ENCODE results near the gene FAM186B. TPM values are rescaled to one million over a fixed set of nuclear protein-coding genes. Genes with fewer than 3 reads are reported as not detected.

The FAM186B gene
- total and polyA plus RNA-seq, 2 of the 13 experiments (the other 11 are each of a cell fraction or from before 2014, with no cell fraction given): 0.07 to 0.20 TPM

GRCh38 chr12:49585477-49586459, 19.7 kb downstream of the FAM186B start (continued):
- TF ChIP-seq LRRFIP1 (CRISPR knock-in tag; conservative IDR thresholded peaks at IDR 0.05) (no peak), ZNF251 (CRISPR knock-in tag; IDR thresholded peaks at IDR 0.05) (no peak), NR3C1 (CRISPR knock-in tag; IDR thresholded peaks at IDR 0.05) (no peak), ZBTB8A (CRISPR knock-in tag; IDR thresholded peaks at IDR 0.05; ENCODE audit: borderline replicate concordance, low read depth) (no peak), ZNF780A (CRISPR knock-in tag; IDR thresholded peaks at IDR 0.05) (no peak), TEAD2 (CRISPR knock-in tag; IDR thresholded peaks at IDR 0.05) (no peak), KMT2A (CRISPR knock-in tag; IDR thresholded peaks at IDR 0.05) (no peak), SETDB1 (CRISPR knock-in tag; IDR thresholded peaks at IDR 0.05; ENCODE audit: borderline replicate concordance) (no peak)

- Histone ChIP-seq H3K4me3 (replicated peaks in 1 of 3; ENCODE audit: insufficient read depth in 1 of 3, low read depth in 2 of 3, low read length in 3 of 3) (no peak overlapping the region), H3K9me3 (ENCODE audit: low read length) (no peaks in the 10 kb centered on the region), H3K27ac (ENCODE audit: extremely low read length, insufficient read depth, low read length) (no peak overlapping the region), H3K4me1 (ENCODE audit: insufficient read depth, low read length) (peaks cover 25% of the 10 kb centered on the region), H3K79me2 (ENCODE audit: insufficient read depth, low read length) (no peaks in the 10 kb centered on the region), H3K4me2 (ENCODE audit: low read depth, low read length) (no peak overlapping the region), H3K27me3 (ENCODE audit: control insufficient read depth in 1 of 2, insufficient read depth in 2 of 2, low read length in 2 of 2) (no peaks in the 10 kb centered on the region), H3K9ac (ENCODE audit: insufficient read depth, low read depth, low read length) (no peak overlapping the region), H3K36me3 (replicated peaks in 1 of 2; ENCODE audit: control insufficient read depth in 1 of 2, insufficient read depth in 2 of 2, low read length in 2 of 2) (peaks cover 6 to 10% of the 10 kb centered on the region in 2 experiments; a peak in 4 of 5 replicates), H2AFZ (ENCODE audit: low read length) (no peak overlapping the region), H4K20me1 (ENCODE audit: insufficient read depth, low read length) (no peaks in the 10 kb centered on the region)
- DNase-seq (ENCODE audit: low spot score) (no peak), FAIRE-seq (no peak), ATAC-seq (no peak)
- intact Hi-C loops (cut with micrococcal nuclease; ENCODE audit: unreplicated experiment) (no loop called here), in situ Hi-C loops (cut with HindIII; ENCODE audit: extremely low pct_ligation_motif_present, low pct_unique_long_range_greater_than_20kb) (no loop called here)
- TF ChIP-seq HOXA9 (CRISPR knock-in tag; IDR thresholded peaks at IDR 0.05; ENCODE audit: borderline replicate concordance): no peak
- no peak for TF ChIP-seq ZNF790 (CRISPR knock-in tag; IDR thresholded peaks at IDR 0.05; ENCODE audit: borderline replicate concordance)
- TF ChIP-seq TEAD3 (CRISPR knock-in tag; optimal IDR thresholded peaks at IDR 0.05; ENCODE audit: borderline replicate concordance): no peak
- TF ChIP-seq ZNF343 (CRISPR knock-in tag; IDR thresholded peaks at IDR 0.05): no peak
- no peak for TF ChIP-seq IRF1 (CRISPR knock-in tag; IDR thresholded peaks at IDR 0.05; ENCODE audit: low read depth)
- TF ChIP-seq BRCA1 (CRISPR knock-in tag; IDR thresholded peaks at IDR 0.05): no peak
- no peak for TF ChIP-seq MAFF (IDR thresholded peaks at IDR 0.05; ENCODE audit: low read depth, low read length)
- TF ChIP-seq LCORL (IDR thresholded peaks at IDR 0.05): no peak
- TF ChIP-seq LCORL (CRISPR knock-in tag; IDR thresholded peaks at IDR 0.05): no peak
- BruUV-seq (replicated peaks): no TSS peak
- CTCF ChIA-PET (ENCODE audit: low intra/inter-chr PET ratio, low total read pairs): no interaction called here
- 94% methylated on average over 7 of the region's 7 CpGs for WGBS (ENCODE audit: low lambda C conversion rate)
- POLR2A ChIA-PET: interaction anchor here (0.5 kb wide), 1 partner anchor 302 kb away, joined by 3 read pairs; no protein-coding TSS in a partner anchor
Observed at GRCh38 chr12:49584591-49584990, 20.8 kb downstream of the FAM186B start.
